OCI-LY3 (cell line): Measurements from ENCODE around the gene DSTYK.

Source experiments
- EZH2phosphoT487 ChIP-seq: fragments of 200-600 bp; shearing (Covaris generic); IDR thresholded peaks from 2 replicates; pipeline ENCODE4 v1.6.1; 2018; ENCODE audit warnings: antibody characterized with exemption, mixed run types, low read depth
- TF ChIP-seq, protein P1 (sequence below): fragments of 200-600, 300-600 bp; sonication (generic); IDR thresholded peaks from 2 replicates; pipeline ENCODE4 v1.5.1; 2014; ENCODE audit warnings: antibody characterized with exemption, low read length, low read depth

DNA sequence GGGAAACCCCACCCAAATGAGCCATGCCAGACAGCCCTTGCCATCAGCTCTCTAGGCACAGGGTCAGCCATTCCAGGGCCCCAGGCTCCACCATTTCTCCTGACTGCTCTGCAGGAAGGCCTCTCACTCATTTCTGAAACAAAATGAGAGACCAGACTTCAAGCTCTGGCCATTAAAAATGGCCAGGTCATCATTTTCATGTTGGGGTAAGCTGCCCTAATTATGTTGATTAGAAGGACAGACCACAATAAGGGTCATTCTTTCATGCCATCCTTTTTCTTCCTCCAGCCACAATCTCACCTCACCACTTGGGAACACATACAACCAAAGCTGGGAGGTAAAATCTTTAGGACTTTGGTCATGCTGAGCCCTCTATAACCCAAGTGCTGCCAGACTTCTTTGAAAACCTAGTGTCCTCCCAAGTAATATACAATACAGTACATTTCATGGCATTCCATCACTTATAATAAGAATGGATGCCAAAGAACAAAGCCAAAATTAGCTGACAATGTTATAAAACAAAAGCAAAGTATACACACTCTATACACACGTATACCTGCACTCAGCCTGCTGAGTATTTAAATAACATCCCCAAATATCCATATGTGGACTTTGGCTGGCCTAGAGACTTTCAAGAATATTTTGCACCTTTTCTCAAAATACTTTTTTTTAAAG is 67.3 kb downstream of the DSTYK start:
- TF ChIP-seq, protein P1, sequence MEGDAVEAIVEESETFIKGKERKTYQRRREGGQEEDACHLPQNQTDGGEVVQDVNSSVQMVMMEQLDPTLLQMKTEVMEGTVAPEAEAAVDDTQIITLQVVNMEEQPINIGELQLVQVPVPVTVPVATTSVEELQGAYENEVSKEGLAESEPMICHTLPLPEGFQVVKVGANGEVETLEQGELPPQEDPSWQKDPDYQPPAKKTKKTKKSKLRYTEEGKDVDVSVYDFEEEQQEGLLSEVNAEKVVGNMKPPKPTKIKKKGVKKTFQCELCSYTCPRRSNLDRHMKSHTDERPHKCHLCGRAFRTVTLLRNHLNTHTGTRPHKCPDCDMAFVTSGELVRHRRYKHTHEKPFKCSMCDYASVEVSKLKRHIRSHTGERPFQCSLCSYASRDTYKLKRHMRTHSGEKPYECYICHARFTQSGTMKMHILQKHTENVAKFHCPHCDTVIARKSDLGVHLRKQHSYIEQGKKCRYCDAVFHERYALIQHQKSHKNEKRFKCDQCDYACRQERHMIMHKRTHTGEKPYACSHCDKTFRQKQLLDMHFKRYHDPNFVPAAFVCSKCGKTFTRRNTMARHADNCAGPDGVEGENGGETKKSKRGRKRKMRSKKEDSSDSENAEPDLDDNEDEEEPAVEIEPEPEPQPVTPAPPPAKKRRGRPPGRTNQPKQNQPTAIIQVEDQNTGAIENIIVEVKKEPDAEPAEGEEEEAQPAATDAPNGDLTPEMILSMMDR: no peak
- no peak for TF ChIP-seq EZH2phosphoT487
